ENCODE data around the gene ATP2B2.

GRCh38 chr3:10524270-10524669 is 18.9 kb upstream of the ATP2B2 start:
- no peak for TF ChIP-seq CTCF (IDR thresholded peaks at IDR 0.05; ENCODE audit: low read depth, low read length)
- TF ChIP-seq EZH2phosphoT487 (IDR thresholded peaks at IDR 0.05; ENCODE audit: low read depth) = no peak
